ENCODE results near the gene ABCA12.

ABCA12 gene

DNA sequence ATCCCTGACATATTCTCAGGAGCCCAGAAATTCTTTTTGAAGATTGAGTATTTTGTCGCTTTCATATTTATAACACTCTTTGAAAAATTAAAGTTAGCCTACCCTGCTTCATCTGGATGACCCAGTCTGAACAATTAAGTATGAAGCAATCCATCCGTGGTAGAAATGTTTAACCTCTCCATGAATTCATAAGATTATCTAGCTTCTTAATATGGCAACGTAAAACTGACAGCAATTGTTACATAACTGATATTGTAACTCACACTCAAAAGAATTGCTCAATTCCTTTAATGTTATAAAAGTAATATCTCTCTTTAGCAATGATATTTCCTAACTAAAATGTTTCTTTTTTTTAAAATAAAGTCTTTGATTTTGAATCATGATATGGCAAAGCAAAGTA is 7.2 kb upstream of the ABCA12 start:
- no peak for DNase-seq (ENCODE audit: extremely low spot score)
- TF ChIP-seq L3MBTL2 (conservative IDR thresholded peaks at IDR 0.05), result no peak
- TF ChIP-seq CTBP1 (IDR thresholded peaks at IDR 0.05; ENCODE audit: borderline replicate concordance), result no peak
- no peak for TF ChIP-seq ELF4 (IDR thresholded peaks at IDR 0.05)
- no peak for TF ChIP-seq SP1 (IDR thresholded peaks at IDR 0.05)
- TF ChIP-seq, protein P1, sequence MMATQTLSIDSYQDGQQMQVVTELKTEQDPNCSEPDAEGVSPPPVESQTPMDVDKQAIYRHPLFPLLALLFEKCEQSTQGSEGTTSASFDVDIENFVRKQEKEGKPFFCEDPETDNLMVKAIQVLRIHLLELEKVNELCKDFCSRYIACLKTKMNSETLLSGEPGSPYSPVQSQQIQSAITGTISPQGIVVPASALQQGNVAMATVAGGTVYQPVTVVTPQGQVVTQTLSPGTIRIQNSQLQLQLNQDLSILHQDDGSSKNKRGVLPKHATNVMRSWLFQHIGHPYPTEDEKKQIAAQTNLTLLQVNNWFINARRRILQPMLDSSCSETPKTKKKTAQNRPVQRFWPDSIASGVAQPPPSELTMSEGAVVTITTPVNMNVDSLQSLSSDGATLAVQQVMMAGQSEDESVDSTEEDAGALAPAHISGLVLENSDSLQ (IDR thresholded peaks at IDR 0.05), result no peak
- TF ChIP-seq FOXM1 (IDR thresholded peaks at IDR 0.05; ENCODE audit: borderline replicate concordance), result no peak
- no peak for TF ChIP-seq HDGF (IDR thresholded peaks at IDR 0.05; ENCODE audit: borderline replicate concordance)
- no peak for TF ChIP-seq SUZ12 (IDR thresholded peaks at IDR 0.05)
- TF ChIP-seq NFRKB (IDR thresholded peaks at IDR 0.05), result no peak
- no peak for TF ChIP-seq BHLHE40 (IDR thresholded peaks at IDR 0.05; ENCODE audit: borderline replicate concordance)
- POLR2A ChIA-PET, result no interaction called here
- CTCF ChIA-PET, result no interaction called here

DNA sequence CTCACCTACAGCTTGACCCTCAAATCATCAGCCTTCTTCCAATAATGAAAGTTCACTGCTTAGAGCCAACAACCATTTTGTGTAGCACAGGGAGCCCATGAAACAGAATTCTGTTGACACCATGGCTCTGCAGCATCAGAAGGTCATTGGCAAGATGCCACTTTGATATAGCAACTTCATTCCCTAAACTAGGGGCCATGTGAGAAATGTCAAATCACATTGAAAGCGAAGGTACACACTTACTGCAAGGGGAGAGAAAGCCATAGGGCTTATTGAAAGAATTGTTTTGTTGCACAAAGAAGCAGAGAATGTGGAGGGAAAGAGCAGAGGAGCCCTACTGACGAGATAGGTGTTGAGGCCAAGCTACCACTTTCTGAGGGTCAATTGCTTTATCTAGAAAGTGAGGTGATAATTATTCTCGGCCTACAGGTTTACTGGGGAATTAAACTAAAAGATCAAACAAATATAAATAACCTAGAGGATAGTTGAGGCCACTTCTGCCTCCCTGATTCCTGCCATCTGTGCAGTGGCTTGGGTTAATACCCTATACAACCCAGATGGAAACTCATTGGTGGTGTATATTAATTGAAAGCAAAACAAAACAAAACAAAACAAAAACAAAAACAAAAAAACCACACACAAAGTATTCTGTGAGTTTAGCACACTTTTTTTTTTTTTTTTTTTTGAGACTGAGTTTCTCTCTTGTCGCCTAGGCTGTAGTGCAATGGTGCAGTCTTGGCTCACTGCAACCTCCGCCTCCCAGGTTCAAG is 5.9 kb upstream of the ABCA12 start:
- no peak for DNase-seq (ENCODE audit: extremely low spot score)
- POLR2A ChIA-PET, result no interaction called here
- no peak for TF ChIP-seq HDGF (IDR thresholded peaks at IDR 0.05; ENCODE audit: borderline replicate concordance)
- no peak for TF ChIP-seq ARNT (IDR thresholded peaks at IDR 0.05)
- TF ChIP-seq SP1 (IDR thresholded peaks at IDR 0.05), result no peak
- TF ChIP-seq, protein P1 (IDR thresholded peaks at IDR 0.05), result no peak
- TF ChIP-seq FOXA1 (IDR thresholded peaks at IDR 0.05), result no peak
- TF ChIP-seq ELF4 (IDR thresholded peaks at IDR 0.05), result no peak
- TF ChIP-seq SUZ12 (IDR thresholded peaks at IDR 0.05), result no peak
- no peak for TF ChIP-seq NFRKB (IDR thresholded peaks at IDR 0.05)
- TF ChIP-seq ZNF384 (IDR thresholded peaks at IDR 0.05), result no peak
- TF ChIP-seq TARDBP (IDR thresholded peaks at IDR 0.05), result no peak
- TF ChIP-seq LEF1 (IDR thresholded peaks at IDR 0.05; ENCODE audit: borderline replicate concordance), result no peak
- CTCF ChIA-PET, result no interaction called here

DNA sequence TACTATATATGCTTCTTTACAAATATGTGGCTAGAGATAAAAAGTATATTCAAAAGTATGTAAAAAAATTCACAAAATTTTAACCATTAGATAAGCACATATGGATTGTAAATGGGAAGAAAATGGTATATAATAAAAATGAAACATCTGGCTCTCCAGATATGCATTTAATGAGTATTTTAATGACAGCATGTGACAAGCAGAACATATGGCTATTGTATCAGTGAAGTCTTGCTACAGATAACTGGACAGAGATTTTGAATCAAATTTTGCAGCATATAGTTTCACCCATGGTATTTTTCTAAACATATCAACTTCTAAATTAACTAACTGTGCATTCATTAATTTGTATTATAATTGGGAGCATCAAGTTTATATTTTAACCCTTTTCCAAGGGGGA is 5.0 kb upstream of the ABCA12 start:
- TF ChIP-seq HDGF (IDR thresholded peaks at IDR 0.05; ENCODE audit: borderline replicate concordance) (no peak), TARDBP (IDR thresholded peaks at IDR 0.05) (no peak), FOXA1 (IDR thresholded peaks at IDR 0.05) (no peak), BHLHE40 (IDR thresholded peaks at IDR 0.05; ENCODE audit: borderline replicate concordance) (no peak), LEF1 (IDR thresholded peaks at IDR 0.05; ENCODE audit: borderline replicate concordance) (no peak), L3MBTL2 (conservative IDR thresholded peaks at IDR 0.05) (no peak)
- DNase-seq (ENCODE audit: extremely low spot score), result no peak
- CTCF ChIA-PET, result no interaction called here

DNA sequence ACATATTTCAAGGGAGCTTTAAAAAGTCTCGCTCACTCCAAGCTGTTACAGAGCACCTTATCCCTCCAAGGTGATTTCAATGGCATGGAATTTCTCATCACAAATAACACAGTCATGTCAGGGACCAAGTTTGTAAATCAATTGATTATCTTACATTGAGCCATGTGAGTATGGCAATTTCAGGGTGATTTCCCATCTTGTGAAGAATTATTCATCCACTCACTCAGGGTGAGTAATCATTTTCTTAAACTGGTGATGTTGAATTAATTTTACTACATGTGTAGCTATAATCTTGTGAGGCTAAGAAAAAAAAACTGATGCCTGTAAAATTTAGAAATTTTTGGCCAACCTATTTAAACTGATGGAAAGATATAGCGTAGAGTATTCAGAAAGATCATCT is 3.3 kb upstream of the ABCA12 start:
- no peak for DNase-seq (ENCODE audit: extremely low spot score)
- TF ChIP-seq ELF4 (IDR thresholded peaks at IDR 0.05) (no peak), FOXK2 (IDR thresholded peaks at IDR 0.05) (no peak), BHLHE40 (IDR thresholded peaks at IDR 0.05; ENCODE audit: borderline replicate concordance) (no peak), ARNT (IDR thresholded peaks at IDR 0.05) (no peak), FOXM1 (IDR thresholded peaks at IDR 0.05; ENCODE audit: borderline replicate concordance) (no peak), ZNF384 (IDR thresholded peaks at IDR 0.05) (no peak), SUZ12 (IDR thresholded peaks at IDR 0.05) (no peak), FOXA1 (IDR thresholded peaks at IDR 0.05) (no peak), TARDBP (IDR thresholded peaks at IDR 0.05) (no peak)
- POLR2A ChIA-PET, result no interaction called here
- CTCF ChIA-PET, result no interaction called here

More for the DNA sequence above, 5.0 kb upstream of the ABCA12 start:
- POLR2A ChIA-PET, result no interaction called here

DNA sequence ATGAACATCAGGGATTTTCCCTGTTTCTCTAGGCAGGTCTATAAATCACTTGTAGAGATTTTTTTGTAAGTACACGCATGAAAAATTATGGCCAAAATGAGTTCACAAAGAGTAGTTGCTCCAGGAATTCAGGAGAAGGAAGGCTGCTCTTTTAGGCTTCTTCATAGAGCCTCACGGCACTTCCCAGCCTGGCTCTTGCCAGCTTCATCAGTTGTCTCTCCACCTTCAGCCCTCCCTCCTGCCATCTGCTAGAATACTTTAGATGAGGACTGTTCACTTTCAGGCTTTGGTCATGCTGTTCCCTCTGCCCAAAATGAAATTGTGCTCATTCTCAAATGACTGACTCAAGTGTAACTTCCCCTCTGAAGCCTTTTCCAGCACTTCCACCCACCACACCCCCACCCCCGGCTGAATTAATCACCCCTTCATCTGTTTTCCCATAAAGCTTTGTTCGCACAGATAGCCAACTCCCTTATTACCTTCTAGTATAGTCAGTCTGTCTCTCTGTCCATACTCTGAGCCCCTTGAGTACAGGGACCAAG is 1.8 kb upstream of the ABCA12 start:
- TF ChIP-seq FOXK2 (IDR thresholded peaks at IDR 0.05) (no peak), ARNT (IDR thresholded peaks at IDR 0.05) (no peak), LEF1 (IDR thresholded peaks at IDR 0.05; ENCODE audit: borderline replicate concordance) (no peak), FOXM1 (IDR thresholded peaks at IDR 0.05; ENCODE audit: borderline replicate concordance) (no peak), CTBP1 (IDR thresholded peaks at IDR 0.05; ENCODE audit: borderline replicate concordance) (no peak), SUZ12 (IDR thresholded peaks at IDR 0.05) (no peak), HDGF (IDR thresholded peaks at IDR 0.05; ENCODE audit: borderline replicate concordance) (no peak), NFRKB (IDR thresholded peaks at IDR 0.05) (no peak), FOXA1 (IDR thresholded peaks at IDR 0.05) (no peak), ELF4 (IDR thresholded peaks at IDR 0.05) (no peak), BHLHE40 (IDR thresholded peaks at IDR 0.05; ENCODE audit: borderline replicate concordance) (no peak), L3MBTL2 (conservative IDR thresholded peaks at IDR 0.05) (no peak), ZNF384 (IDR thresholded peaks at IDR 0.05) (no peak)
- TF ChIP-seq, protein P1 (IDR thresholded peaks at IDR 0.05), result no peak
- POLR2A ChIA-PET, result no interaction called here
- DNase-seq (ENCODE audit: extremely low spot score), result no peak
- CTCF ChIA-PET, result no interaction called here

DNA sequence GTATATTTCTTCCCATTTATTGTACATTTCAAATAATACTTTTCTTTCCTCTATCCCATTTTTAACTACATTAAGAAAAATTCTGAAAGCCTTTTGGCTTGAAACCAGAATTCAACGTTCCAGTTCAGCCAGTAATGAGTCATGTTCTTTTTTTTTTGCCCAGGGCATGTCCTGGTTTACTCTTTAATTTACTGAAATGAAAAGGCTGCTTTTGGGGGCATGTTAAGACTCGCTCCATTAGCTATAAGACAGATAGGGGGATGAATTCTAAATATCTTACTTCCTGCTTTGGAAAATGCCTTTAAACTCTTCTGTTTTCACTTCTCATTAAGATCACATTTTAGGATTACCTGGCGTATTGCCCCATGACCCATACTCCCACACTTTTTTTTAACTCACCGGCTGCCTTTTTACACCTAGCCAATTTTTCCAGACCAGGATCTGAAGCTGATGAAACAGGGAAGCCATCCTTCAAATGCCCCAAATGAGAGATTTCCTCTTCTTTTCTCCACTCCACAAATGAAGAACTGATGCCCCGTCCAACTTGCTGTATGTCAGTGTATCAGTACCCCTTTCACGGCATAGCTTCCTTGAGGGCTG is 585 bp downstream of the ABCA12 start:
- ChIA-PET POLR2A (no interaction called here), CTCF (no interaction called here)
- TF ChIP-seq L3MBTL2 (conservative IDR thresholded peaks at IDR 0.05) (no peak), ELF4 (IDR thresholded peaks at IDR 0.05) (no peak), FOXK2 (IDR thresholded peaks at IDR 0.05) (no peak), NFRKB (IDR thresholded peaks at IDR 0.05) (no peak), ZNF384 (IDR thresholded peaks at IDR 0.05) (no peak), HDGF (IDR thresholded peaks at IDR 0.05; ENCODE audit: borderline replicate concordance) (no peak), FOXA1 (IDR thresholded peaks at IDR 0.05) (no peak), TARDBP (IDR thresholded peaks at IDR 0.05) (no peak), ARNT (IDR thresholded peaks at IDR 0.05) (no peak), LEF1 (IDR thresholded peaks at IDR 0.05; ENCODE audit: borderline replicate concordance) (no peak), SUZ12 (IDR thresholded peaks at IDR 0.05) (no peak), FOXM1 (IDR thresholded peaks at IDR 0.05; ENCODE audit: borderline replicate concordance) (no peak)
- no peak for DNase-seq (ENCODE audit: extremely low spot score)

Data from HEK293T (cell line).